Esophagus squamous epithelium (tissue), 4 donors: Measurements from ENCODE around the gene GABRA5.

Source experiments
- POLR2A ChIP-seq, 4 donors: fragments of 450-650 bp; IDR thresholded peaks; one replicate each; pipeline ENCODE4 v1.6.1; 2017; ENCODE audit warnings: antibody characterized with exemption in 4 of 4, mild to moderate bottlenecking in 4 of 4, moderate library complexity in 3 of 4
- TF ChIP-seq, protein P1 (sequence below), 6 experiments: fragments of 450-650 bp in 4 of 6; fragments of 200-600 bp in 2 of 6; sonication (generic) in 2 of 6; IDR thresholded peaks; one replicate each; pipeline ENCODE4 v1.5.1; 2016 to 2019; ENCODE audit warnings: antibody characterized with exemption in 6 of 6, mild to moderate bottlenecking in 4 of 6, moderate library complexity in 4 of 6

DNA sequence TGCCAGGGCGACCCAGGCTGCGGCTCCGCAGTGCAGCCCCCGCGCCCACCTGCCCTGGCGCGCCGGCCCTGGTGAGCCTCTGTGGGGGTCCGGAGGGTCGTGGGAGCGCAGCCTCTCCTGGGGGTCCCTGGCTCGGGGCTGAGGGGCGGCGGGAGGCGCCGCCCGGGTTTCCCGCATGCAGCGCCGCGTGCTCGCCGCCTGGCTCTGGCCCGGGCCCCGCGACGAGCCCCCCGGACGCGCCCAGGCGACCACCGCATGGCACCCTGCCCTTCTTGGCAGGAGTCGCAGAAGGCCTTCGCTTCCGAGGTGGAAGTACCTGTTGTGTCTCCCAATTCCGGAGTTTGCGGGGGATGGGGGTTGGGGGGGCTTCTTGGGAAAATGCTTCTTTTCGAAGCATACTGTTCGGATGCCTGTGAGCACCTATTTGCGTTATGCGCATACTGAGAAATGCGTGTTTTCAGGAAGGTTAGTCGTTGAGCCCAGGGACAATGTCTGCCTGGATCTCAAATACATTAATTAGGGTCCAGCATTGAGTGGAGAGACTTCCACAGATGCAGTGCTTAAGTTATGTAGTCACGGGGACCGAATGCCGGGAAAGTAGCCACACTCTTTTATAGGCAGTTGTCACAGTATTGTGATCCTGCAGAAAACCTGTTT, 1.3 kb downstream of the GABRA5 start:
- TF ChIP-seq, protein P1, sequence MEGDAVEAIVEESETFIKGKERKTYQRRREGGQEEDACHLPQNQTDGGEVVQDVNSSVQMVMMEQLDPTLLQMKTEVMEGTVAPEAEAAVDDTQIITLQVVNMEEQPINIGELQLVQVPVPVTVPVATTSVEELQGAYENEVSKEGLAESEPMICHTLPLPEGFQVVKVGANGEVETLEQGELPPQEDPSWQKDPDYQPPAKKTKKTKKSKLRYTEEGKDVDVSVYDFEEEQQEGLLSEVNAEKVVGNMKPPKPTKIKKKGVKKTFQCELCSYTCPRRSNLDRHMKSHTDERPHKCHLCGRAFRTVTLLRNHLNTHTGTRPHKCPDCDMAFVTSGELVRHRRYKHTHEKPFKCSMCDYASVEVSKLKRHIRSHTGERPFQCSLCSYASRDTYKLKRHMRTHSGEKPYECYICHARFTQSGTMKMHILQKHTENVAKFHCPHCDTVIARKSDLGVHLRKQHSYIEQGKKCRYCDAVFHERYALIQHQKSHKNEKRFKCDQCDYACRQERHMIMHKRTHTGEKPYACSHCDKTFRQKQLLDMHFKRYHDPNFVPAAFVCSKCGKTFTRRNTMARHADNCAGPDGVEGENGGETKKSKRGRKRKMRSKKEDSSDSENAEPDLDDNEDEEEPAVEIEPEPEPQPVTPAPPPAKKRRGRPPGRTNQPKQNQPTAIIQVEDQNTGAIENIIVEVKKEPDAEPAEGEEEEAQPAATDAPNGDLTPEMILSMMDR (IDR thresholded peaks at IDR 0.05), result no peak
- no peak for TF ChIP-seq POLR2A (IDR thresholded peaks at IDR 0.05)
